A549 (cell line): Measurements from ENCODE around the gene RHBDF2. TPM values are rescaled to one million over a fixed set of nuclear protein-coding genes. Genes with fewer than 3 reads are reported as not detected.

Source experiments
- ATAC-seq, 2 experiments: fragments of 200-7000 bp in 1 of 2; fragments of >200 bp in 1 of 2; cut with Nextera tagmentation in 1 of 2; cut with Tn5 transposase in 1 of 2; 3 replicates each; pipeline versions ENCODE4 v1.8.0 to v1.9.1; 2018 to 2020; ENCODE audit warnings: mild to moderate bottlenecking in 1 of 2, moderate library complexity in 1 of 2
- CTCF ChIA-PET: fragments of 300-600 bp; sonication (Branson Sonifier 250); formaldehyde crosslinking; extraction: SDS; loops from one replicate; lab custom pipeline; 2021; ENCODE audit warnings: antibody characterized with exemption, inconsistent platforms; lab: Yijun Ruan, JAX
- POLR2A ChIA-PET: fragments of 350-600 bp; formaldehyde crosslinking; extraction: SDS; loops from one replicate; lab custom pipeline; 2021; ENCODE audit warnings: antibody characterized with exemption, inconsistent platforms; lab: Yijun Ruan, JAX
- DNase-seq, 2 experiments: peaks; one replicate each; pipeline versions ENCODE4 v3.0.0 to v3.0.0-alpha.2; 2011 to 2016; ENCODE audit warnings: low read depth in 1 of 2, low spot score in 1 of 2
- FAIRE-seq: peaks from 2 replicates; lab custom pipeline; 2011; peaks lifted over from hg19 to GRCh38; lab: Jason Lieb, UNC
- H3K27ac ChIP-seq, 2 experiments: fragments of >200 bp; sonication (Bioruptor Twin); formaldehyde crosslinking; 3 replicates each; pipeline ENCODE4 v1.5.1; 2016 to 2017
- H3K4me1 ChIP-seq: fragments of >200 bp; sonication (Bioruptor Twin); formaldehyde crosslinking; 3 replicates; pipeline ENCODE4 v1.6.1; 2016
- H3K4me2 ChIP-seq: fragments of >200 bp; sonication (Bioruptor Twin); formaldehyde crosslinking; 3 replicates; pipeline ENCODE4 v1.6.1; 2016
- H3K4me3 ChIP-seq: fragments of >200 bp; sonication (Bioruptor Twin); formaldehyde crosslinking; 3 replicates; pipeline ENCODE4 v1.5.1; 2016
- H3K9me3 ChIP-seq: fragments of >200 bp; sonication (Bioruptor Twin); formaldehyde crosslinking; 3 replicates; pipeline ENCODE4 v1.6.1; 2016
- CBX2 ChIP-seq: fragments of 200-600 bp; sonication (generic); IDR thresholded peaks from 2 replicates; pipeline ENCODE4 v1.6.1; 2016; ENCODE audit warnings: low read depth, mild to moderate bottlenecking, borderline replicate concordance
- HOXB13 ChIP-seq: fragments of 250-450 bp; sonication (Bioruptor Pico); IDR thresholded peaks from 2 replicates; pipeline ENCODE4 v1.5.0; 2020; ENCODE audit warnings: low read depth, mild to moderate bottlenecking, moderate library complexity
- PHF8 ChIP-seq: fragments of 200-600 bp; sonication (generic); IDR thresholded peaks from 2 replicates; pipeline ENCODE4 v1.6.1; 2016; ENCODE audit warnings: low read depth, mild to moderate bottlenecking, antibody characterized with exemption, moderate library complexity, borderline replicate concordance
- POLR2AphosphoS2 ChIP-seq: conservative IDR thresholded peaks from 2 replicates; pipeline ENCODE4 v1.6.1; 2012; ENCODE audit warnings: low read length, improper control_type of control experiment, inconsistent platforms
- RCOR1 ChIP-seq: fragments of 150-350 bp; IDR thresholded peaks from 2 replicates; pipeline ENCODE4 v1.6.1; 2014; ENCODE audit warnings: antibody characterized with exemption, low read length, low read depth
- RNF2 ChIP-seq: fragments of 200-600 bp; sonication (generic); IDR thresholded peaks from 2 replicates; pipeline ENCODE4 v1.6.1; 2016; ENCODE audit warnings: low read depth, mild to moderate bottlenecking, antibody characterized with exemption, moderate library complexity, borderline replicate concordance
- SREBF2 ChIP-seq: fragments of 450-650 bp; IDR thresholded peaks from 2 replicates; pipeline ENCODE4 v1.6.1; 2014; ENCODE audit warnings: mild to moderate bottlenecking, moderate library complexity
- WGBS: methylation state at CpG from one replicate; pipeline ENCODE4 v1.1.6; 2017; ENCODE audit errors: missing lambda C conversion rate; 5-methylcytosine and 5-hydroxymethylcytosine counted together
- polyA plus RNA-seq, 4 experiments: library from polyadenylated mRNA; depleted of rRNA in 3 of 4; stranded (reverse); fragments of >200 nt; fragmentation: RNase III in 1 of 4; extraction: RNeasy Plus Mini Kit Qiagen cat#74134 plus additional on column Dnase treatment in 1 of 4; gene quantifications; 2 replicates in 3 of 4; 3 replicates in 1 of 4; pipeline ENCODE4 v1.2.3, GENCODE V29; 2011 to 2017
- TF ChIP-seq, protein P1 (sequence below): fragments of >200 bp; sonication (Bioruptor Twin); formaldehyde crosslinking; IDR thresholded peaks from 3 replicates; pipeline ENCODE4 v1.6.1; 2016
- TF ChIP-seq, protein P2 (sequence below): fragments of 150-350 bp; IDR thresholded peaks from 2 replicates; pipeline ENCODE4 v1.6.1; 2014; ENCODE audit warnings: low read depth, mild to moderate bottlenecking, low read length
- TF ChIP-seq, protein P3 (sequence below): fragments of 450-650 bp; IDR thresholded peaks from 2 replicates; pipeline ENCODE4 v1.6.1; 2014; ENCODE audit warnings: antibody characterized with exemption

RHBDF2 gene
- polyA plus RNA-seq, 2 of the 4 experiments (the other 2 are of a cell fraction), result 14.0 to 42.9 TPM

DNA sequence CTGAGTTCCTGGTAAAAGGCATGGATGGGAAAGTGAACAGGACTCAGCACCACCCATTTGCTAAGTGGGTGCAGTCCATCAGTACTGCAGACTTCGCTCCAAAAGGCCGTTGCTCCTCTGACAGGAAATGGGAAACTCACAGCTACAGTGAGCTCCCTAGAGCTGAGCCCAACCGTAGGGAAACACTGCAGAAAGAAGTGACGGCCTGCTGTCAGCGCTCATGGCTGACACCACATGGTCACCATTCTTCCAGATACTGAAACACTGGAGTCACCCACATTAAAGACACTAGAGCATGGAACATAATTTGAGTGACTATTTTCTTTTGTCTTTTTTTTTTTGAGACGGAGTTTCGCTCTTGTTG, 80.2 kb downstream of the RHBDF2 start:
- CTCF ChIA-PET, result interaction anchor here (29.5 to 42.5 kb wide), 2 partner anchors 27 to 30 kb away, joined by 1094 to 1107 read pairs; partner anchors contain the start of genes AANAT, SPHK1 and UBE2O
- no peak overlapping the region for H3K4me2 ChIP-seq
- H3K4me3 ChIP-seq, result no peak overlapping the region
- 92% methylated on average over 7 of the region's 7 CpGs for WGBS
- ATAC-seq, result no peak
- no peak overlapping the region for H3K27ac ChIP-seq
- H3K4me1 ChIP-seq, result no peaks in the 10 kb centered on the region
- POLR2A ChIA-PET, result no interaction called here
- no peak for DNase-seq
- no peaks in the 10 kb centered on the region for H3K9me3 ChIP-seq
- TF ChIP-seq RCOR1 (no peak), CBX2 (no peak), SREBF2 (no peak), PHF8 (no peak), POLR2AphosphoS2 (no peak), HOXB13 (no peak), RNF2 (no peak)
- TF ChIP-seq, protein P1, sequence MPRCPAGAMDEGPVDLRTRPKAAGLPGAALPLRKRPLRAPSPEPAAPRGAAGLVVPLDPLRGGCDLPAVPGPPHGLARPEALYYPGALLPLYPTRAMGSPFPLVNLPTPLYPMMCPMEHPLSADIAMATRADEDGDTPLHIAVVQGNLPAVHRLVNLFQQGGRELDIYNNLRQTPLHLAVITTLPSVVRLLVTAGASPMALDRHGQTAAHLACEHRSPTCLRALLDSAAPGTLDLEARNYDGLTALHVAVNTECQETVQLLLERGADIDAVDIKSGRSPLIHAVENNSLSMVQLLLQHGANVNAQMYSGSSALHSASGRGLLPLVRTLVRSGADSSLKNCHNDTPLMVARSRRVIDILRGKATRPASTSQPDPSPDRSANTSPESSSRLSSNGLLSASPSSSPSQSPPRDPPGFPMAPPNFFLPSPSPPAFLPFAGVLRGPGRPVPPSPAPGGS, result no peak
- TF ChIP-seq, protein P2, sequence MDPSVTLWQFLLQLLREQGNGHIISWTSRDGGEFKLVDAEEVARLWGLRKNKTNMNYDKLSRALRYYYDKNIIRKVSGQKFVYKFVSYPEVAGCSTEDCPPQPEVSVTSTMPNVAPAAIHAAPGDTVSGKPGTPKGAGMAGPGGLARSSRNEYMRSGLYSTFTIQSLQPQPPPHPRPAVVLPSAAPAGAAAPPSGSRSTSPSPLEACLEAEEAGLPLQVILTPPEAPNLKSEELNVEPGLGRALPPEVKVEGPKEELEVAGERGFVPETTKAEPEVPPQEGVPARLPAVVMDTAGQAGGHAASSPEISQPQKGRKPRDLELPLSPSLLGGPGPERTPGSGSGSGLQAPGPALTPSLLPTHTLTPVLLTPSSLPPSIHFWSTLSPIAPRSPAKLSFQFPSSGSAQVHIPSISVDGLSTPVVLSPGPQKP, result no peak
- TF ChIP-seq, protein P3, sequence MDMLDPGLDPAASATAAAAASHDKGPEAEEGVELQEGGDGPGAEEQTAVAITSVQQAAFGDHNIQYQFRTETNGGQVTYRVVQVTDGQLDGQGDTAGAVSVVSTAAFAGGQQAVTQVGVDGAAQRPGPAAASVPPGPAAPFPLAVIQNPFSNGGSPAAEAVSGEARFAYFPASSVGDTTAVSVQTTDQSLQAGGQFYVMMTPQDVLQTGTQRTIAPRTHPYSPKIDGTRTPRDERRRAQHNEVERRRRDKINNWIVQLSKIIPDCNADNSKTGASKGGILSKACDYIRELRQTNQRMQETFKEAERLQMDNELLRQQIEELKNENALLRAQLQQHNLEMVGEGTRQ, result no peak
- no peak for FAIRE-seq

Other genes with a start within 250 kb of the RHBDF2 start
- gene UBALD2, start 236.1 kb downstream of the RHBDF2 start, polyA plus RNA-seq (2011; rRNA removed), result 13.8 and 21.5 TPM in 2 replicates
- gene UBALD2, start 236.1 kb downstream of the RHBDF2 start, polyA plus RNA-seq (2017; fragmentation: RNase III; extraction: RNeasy Plus Mini Kit Qiagen cat#74134 plus additional on column Dnase treatment), result 11.4 to 12.9 TPM (median 12.8 TPM) in 3 replicates
- gene QRICH2, start 193.1 kb downstream of the RHBDF2 start, polyA plus RNA-seq (2011; rRNA removed), result 0.57 and 0.86 TPM in 2 replicates
- 0.88 to 1.7 TPM (median 1.0 TPM) in 3 replicates for gene QRICH2, start 193.1 kb downstream of the RHBDF2 start, polyA plus RNA-seq (2017; fragmentation: RNase III; extraction: RNeasy Plus Mini Kit Qiagen cat#74134 plus additional on column Dnase treatment)
- 80.9 and 92.1 TPM in 2 replicates for gene PRPSAP1, start 147.5 kb downstream of the RHBDF2 start, polyA plus RNA-seq (2011; rRNA removed)
- 61.9 to 63.7 TPM (median 63.3 TPM) in 3 replicates for gene PRPSAP1, start 147.5 kb downstream of the RHBDF2 start, polyA plus RNA-seq (2017; fragmentation: RNase III; extraction: RNeasy Plus Mini Kit Qiagen cat#74134 plus additional on column Dnase treatment)
- 4.6 and 4.7 TPM in 2 replicates for gene SPHK1, start 116.8 kb downstream of the RHBDF2 start, polyA plus RNA-seq (2011; rRNA removed)
- 11.8 to 14.9 TPM (median 13.0 TPM) in 3 replicates for gene SPHK1, start 116.8 kb downstream of the RHBDF2 start, polyA plus RNA-seq (2017; fragmentation: RNase III; extraction: RNeasy Plus Mini Kit Qiagen cat#74134 plus additional on column Dnase treatment)
- 22.0 and 28.8 TPM in 2 replicates for gene UBE2O, start 48.3 kb downstream of the RHBDF2 start, polyA plus RNA-seq (2011; rRNA removed)
- 24.5 to 25.9 TPM (median 25.7 TPM) in 3 replicates for gene UBE2O, start 48.3 kb downstream of the RHBDF2 start, polyA plus RNA-seq (2017; fragmentation: RNase III; extraction: RNeasy Plus Mini Kit Qiagen cat#74134 plus additional on column Dnase treatment)
- 0.08 TPM in 1 of 2 replicates, not detected in the other for gene AANAT, start 33.8 kb downstream of the RHBDF2 start, polyA plus RNA-seq (2011; rRNA removed)
- 0.13 TPM in 1 of 3 replicates, not detected in the others for gene AANAT, start 33.8 kb downstream of the RHBDF2 start, polyA plus RNA-seq (2017; fragmentation: RNase III; extraction: RNeasy Plus Mini Kit Qiagen cat#74134 plus additional on column Dnase treatment)
- gene CYGB, start 36.3 kb upstream of the RHBDF2 start, polyA plus RNA-seq (2011; rRNA removed), result 1.1 and 1.2 TPM in 2 replicates
- 1.1 to 2.0 TPM (median 1.3 TPM) in 3 replicates for gene CYGB, start 36.3 kb upstream of the RHBDF2 start, polyA plus RNA-seq (2017; fragmentation: RNase III; extraction: RNeasy Plus Mini Kit Qiagen cat#74134 plus additional on column Dnase treatment)
- 0.26 TPM in 1 of 2 replicates, not detected in the other for gene PRCD, start 38.6 kb upstream of the RHBDF2 start, polyA plus RNA-seq (2011; rRNA removed)
- not detected in 3 replicates for gene PRCD, start 38.6 kb upstream of the RHBDF2 start, polyA plus RNA-seq (2017; fragmentation: RNase III; extraction: RNeasy Plus Mini Kit Qiagen cat#74134 plus additional on column Dnase treatment)
- 0.74 and 0.78 TPM in 2 replicates for gene ST6GALNAC2, start 84.4 kb upstream of the RHBDF2 start, polyA plus RNA-seq (2011; rRNA removed)
- gene ST6GALNAC2, start 84.4 kb upstream of the RHBDF2 start, polyA plus RNA-seq (2017; fragmentation: RNase III; extraction: RNeasy Plus Mini Kit Qiagen cat#74134 plus additional on column Dnase treatment), result 0.30 to 0.59 TPM (median 0.41 TPM) in 3 replicates
- gene ST6GALNAC1, start 142.3 kb upstream of the RHBDF2 start, polyA plus RNA-seq (2011; rRNA removed), result 0.63 and 0.72 TPM in 2 replicates
- 0.09 to 0.27 TPM (median 0.09 TPM) in 3 replicates for gene ST6GALNAC1, start 142.3 kb upstream of the RHBDF2 start, polyA plus RNA-seq (2017; fragmentation: RNase III; extraction: RNeasy Plus Mini Kit Qiagen cat#74134 plus additional on column Dnase treatment)
- gene MXRA7, start 209.5 kb upstream of the RHBDF2 start, polyA plus RNA-seq (2011; rRNA removed), result 47.8 and 80.1 TPM in 2 replicates
- 48.6 to 59.2 TPM (median 57.2 TPM) in 3 replicates for gene MXRA7, start 209.5 kb upstream of the RHBDF2 start, polyA plus RNA-seq (2017; fragmentation: RNase III; extraction: RNeasy Plus Mini Kit Qiagen cat#74134 plus additional on column Dnase treatment)
- gene JMJD6, start 225.2 kb upstream of the RHBDF2 start, polyA plus RNA-seq (2011; rRNA removed), result 17.5 and 23.0 TPM in 2 replicates
- 44.5 to 55.3 TPM (median 53.3 TPM) in 3 replicates for gene JMJD6, start 225.2 kb upstream of the RHBDF2 start, polyA plus RNA-seq (2017; fragmentation: RNase III; extraction: RNeasy Plus Mini Kit Qiagen cat#74134 plus additional on column Dnase treatment)
- 120 and 138 TPM in 2 replicates for gene METTL23, start 225.4 kb upstream of the RHBDF2 start, polyA plus RNA-seq (2011; rRNA removed)
- gene METTL23, start 225.4 kb upstream of the RHBDF2 start, polyA plus RNA-seq (2017; fragmentation: RNase III; extraction: RNeasy Plus Mini Kit Qiagen cat#74134 plus additional on column Dnase treatment), result 64.6 to 67.2 TPM (median 64.9 TPM) in 3 replicates
- 348 and 412 TPM in 2 replicates for gene SRSF2, start 235.9 kb upstream of the RHBDF2 start, polyA plus RNA-seq (2011; rRNA removed)
- gene SRSF2, start 235.9 kb upstream of the RHBDF2 start, polyA plus RNA-seq (2017; fragmentation: RNase III; extraction: RNeasy Plus Mini Kit Qiagen cat#74134 plus additional on column Dnase treatment), result 338 to 342 TPM (median 340 TPM) in 3 replicates
- 26.0 and 30.0 TPM in 2 replicates for gene MFSD11, start 236.7 kb upstream of the RHBDF2 start, polyA plus RNA-seq (2011; rRNA removed)
- gene MFSD11, start 236.7 kb upstream of the RHBDF2 start, polyA plus RNA-seq (2017; fragmentation: RNase III; extraction: RNeasy Plus Mini Kit Qiagen cat#74134 plus additional on column Dnase treatment), result 17.4 to 18.2 TPM (median 17.5 TPM) in 3 replicates